ENCODE measurements around the gene LTA4H.

DNA sequence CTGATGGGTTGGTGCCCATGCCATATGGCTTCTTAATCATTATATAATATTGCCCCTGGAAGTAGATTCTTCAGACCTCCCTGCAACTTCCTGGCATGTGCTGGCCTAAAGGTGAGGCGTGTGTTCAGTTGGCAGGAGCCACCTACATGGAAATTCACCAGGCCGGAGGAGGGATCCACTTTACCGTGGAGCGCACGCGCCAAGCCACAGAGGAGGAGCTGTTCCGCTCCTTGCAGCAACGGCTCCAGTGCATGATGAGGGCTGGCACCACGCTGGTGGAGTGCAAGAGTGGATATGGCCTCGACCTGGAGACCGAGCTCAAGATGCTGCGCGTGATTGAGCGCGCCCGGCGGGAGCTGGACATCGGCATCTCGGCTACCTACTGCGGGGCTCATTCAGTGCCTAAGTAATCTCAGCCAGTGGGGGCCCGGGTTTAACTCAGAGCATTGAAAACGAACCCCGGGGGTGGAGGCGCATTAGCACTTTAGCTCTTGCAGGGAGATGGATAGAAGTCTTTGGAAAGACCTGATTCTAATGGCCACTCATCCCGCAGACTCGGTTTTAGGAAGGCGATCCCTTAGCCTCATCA, 78.7 kb downstream of the LTA4H start:
- TF ChIP-seq CTCF (IDR thresholded peaks at IDR 0.05; ENCODE audit: poor library complexity) = no peak
- TF ChIP-seq EZH2 (IDR thresholded peaks at IDR 0.05; ENCODE audit: borderline replicate concordance) = no peak
- no peak for TF ChIP-seq EZH2phosphoT487 (IDR thresholded peaks at IDR 0.05; ENCODE audit: low read depth, severe bottlenecking, unreplicated experiment)
